ENCODE results near the gene ZNF423.
A peak's percentile ranks its signal among the peaks of the same experiment; 100 is the strongest.

ZNF423 gene

DNA sequence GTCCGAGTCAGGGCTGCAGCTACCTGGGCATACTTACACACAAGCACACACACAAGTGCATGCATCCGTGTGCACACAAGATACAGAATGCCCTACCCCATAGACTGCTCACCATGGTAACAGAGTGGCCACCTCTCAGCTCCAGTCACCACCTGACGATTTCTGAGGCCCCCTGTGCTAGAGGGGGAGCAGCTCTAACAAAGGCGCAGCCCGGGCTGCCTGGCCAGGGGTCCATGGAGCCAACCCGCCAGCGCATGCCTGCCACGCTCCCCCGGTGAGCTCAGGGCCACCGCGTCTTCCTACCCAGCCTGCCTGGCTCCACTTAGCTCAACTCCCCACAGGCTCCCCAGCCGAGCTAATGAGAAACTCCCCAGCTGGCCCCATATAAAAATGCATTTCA lies 75.5 kb downstream of the ZNF423 start:
- no peak for DNase-seq

DNA sequence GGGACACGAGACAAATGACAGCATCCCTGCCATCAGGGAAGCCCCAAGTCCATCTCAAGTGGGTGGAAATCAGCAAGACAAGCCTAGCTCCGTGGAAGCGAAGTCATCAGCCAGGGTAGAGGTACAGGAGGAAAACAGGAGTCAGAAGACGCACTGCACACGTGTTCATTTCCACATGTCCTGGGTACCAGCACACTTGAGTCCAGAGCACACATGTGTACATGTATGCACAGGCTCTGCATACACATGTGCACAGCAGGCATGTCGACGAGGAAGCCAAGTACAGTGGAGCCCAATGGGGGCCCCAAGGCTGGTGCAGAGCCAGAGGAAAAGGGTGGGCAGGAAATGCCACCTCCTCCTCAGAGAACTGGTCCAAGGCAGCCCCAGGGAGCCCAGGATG lies 75.9 kb downstream of the ZNF423 start:
- DNase-seq, result no peak

DNA sequence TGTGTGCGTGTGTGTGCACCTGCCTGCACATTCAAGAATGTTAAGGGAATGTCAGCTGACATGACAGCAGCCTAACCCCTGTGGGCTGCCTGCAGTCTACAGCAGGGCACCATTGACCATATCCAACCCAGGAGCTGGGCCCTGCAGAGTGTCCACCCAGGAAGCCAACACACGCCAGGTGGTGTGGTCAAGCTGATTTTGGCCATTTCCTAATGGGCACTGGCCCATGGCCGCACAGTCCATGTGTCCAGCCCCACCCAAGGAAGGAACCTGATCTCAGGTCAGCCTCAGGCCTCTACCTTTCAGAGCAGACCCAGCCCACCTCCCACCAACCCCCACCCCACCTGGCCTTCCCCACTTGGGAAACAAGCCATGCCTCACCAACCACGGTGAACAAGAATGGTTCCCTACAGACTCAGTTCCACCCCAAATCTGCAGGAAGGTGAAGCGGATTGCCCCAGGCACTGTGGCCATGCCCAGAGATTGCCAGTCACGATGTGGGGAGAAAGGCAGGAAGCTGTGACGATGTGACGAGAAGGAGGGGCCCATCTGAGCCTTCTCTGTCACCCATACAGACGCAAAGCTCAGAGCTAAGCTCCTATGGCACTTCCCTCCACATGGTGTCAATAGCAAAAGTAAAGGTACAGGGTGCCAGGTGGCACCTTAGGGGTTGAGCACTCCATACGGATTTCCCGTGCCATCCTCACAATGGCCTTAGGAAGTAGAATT lies 77.5 kb downstream of the ZNF423 start:
- no peak for DNase-seq

DNA sequence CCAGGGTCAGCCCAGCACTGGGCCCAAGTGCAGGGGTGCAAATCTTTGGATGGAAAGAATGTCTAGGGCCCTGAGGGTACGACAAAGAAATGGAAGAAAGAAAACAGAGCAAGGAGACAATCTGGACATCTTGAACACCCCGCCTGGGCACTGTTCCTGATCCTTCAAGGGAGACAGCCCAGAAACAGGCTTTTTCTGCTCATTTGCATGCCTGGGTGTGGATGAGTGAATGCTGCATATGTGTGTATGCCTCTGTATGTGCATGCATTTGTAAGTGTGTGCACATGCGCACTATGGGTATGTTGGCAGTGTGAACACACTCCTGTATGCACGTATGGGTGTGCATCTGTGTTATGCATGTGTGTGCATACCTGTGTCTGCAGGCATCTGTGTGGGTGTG lies 79.2 kb downstream of the ZNF423 start:
- DNase-seq, result no peak

DNA sequence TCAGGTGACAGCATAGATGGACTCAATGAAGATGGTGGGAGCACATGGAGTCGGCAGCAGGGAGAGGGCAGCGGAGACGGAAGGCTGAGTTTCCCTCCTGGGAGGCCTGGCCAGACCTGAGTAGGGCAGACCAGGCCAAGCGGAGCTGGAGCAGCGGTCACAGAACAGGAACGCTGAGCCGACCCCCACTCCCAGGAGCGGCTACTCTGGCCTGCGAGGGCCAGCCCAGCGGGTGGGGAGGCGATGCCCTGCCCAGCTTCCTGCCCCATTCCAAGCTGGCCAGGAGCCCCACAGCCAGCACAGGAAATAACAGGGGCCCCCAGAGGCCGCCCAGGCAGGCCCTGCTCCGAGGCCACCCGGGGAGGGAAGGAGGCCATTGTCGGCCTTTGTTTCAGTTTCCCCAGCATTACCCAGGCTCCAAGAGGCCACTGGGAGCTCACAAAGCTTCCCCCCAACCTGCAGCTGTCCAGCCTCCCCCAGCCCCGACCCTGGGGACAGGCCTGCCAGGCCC lies 79.8 kb downstream of the ZNF423 start:
- DNase-seq, result no peak

DNA sequence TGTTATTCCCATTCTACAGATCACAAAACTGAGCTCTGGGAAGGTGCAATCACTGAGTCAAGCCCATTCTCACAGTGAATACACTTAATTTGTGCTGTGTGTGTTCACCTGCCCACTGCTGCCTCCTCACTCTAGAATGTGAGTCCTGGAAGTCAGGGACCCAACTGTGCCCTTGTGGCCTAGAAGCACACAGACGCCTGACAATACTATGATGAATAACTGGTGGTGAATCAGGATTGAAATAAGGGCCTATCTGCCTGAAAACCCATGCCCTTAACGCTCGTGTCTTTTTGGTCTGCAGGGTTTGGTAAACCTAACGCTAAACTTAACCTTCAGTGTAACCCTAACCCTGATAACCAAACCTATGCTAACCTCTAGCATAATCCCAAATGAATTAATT lies 80.3 kb downstream of the ZNF423 start:
- no peak for DNase-seq

DNA sequence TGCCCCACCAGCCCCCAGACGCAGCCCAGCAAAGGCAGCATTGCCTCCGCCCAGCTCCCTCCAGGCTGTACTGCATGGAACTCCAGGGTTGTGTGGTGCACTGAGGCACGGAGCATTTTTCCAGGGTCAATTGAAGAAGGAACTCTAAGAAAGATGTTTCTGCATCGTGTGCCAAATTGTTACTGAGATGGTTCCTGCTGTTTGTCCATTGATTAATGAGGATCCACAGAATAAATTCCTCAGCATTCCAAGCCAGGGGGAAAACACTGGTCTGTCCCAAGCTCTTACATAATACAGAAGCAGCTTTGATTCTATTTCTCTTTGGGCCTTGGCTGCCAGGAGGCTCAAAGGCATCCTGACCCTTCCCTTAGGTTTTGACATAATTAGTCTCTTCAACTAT lies 80.9 kb downstream of the ZNF423 start:
- DNase-seq, result no peak

DNA sequence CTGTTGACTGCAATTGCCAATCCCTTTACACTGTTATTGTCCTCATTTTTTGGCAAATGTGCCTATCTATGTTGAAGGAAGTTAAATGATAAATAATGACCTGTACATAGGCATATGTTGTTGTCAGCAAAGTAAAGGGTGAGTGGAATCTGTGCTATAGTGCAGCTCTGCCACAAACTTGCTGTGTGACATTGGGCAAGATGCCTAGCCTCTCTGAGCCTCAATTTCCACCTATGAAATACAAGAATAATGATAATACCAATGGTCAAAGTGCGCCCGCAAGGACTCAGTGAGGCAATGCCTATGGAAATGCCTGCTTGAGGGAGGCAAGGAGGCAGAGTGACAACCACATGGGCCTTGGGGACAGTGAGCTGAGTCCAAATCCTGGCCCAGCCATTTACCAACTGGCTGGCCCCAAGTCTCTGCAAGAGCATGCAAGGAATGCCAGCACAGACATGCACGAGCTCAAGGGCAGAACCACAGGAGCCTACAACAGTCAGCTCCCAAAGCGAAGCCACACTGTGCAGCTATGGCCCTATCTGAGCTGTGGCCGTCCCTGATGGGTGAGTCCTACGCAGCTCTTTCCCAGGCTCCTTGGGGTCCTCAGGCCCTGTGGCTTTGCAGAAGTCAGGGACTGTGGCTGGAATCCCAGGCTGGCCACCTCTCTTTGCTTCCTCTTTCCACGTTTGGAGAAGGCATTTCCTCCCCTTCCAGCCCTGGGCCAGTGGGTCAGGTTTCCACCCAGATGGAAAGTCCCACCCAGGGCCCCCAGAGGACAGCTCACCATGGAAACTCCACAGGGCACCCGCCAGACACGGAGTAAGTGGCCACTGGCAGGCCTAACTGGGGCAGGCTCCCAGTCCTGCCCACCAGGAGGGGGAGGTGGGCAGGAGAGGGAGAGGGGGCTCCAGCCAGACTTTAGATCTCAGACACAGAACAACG lies 82.1 kb downstream of the ZNF423 start:
- DNase-seq, result no peak

DNA sequence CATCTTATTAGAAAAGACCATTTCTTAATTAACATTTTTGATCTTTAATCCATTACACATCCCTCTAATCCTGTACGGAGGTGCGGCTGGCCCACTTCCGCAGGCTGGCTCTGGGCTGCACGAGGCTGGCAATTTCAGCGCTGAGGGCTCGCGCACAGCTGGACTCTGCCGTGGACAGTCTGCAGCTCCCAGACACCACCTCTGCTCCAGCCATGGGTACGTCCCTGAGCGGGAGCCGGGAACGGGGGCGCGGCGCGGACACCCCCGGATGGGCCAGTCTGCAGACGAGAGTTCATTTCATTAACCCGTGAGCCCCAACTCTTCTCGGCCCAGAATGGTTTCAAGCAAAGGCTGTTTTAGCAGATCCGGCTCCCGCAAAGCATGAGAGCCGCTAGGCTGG lies 87.9 kb downstream of the ZNF423 start:
- DNase-seq, result no peak

DNA sequence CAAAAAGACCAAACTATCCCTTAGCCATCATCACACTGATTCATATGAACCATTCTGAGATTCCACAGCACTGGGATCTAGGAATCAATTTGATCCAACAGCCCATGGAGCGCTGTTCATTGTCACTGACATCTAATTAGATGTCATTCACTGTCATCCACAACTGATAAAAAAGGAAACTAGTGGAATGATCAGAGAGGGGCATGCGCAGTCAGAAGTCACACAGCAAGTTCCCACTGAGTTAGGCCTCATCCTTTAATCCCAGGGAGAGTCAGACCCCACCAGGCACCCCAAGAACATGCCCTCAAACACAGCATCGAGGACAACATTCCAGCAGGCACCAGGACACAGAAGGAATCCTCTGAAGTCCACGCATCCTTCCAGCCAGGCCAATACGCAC lies 88.5 kb downstream of the ZNF423 start:
- no peak for DNase-seq

DNA sequence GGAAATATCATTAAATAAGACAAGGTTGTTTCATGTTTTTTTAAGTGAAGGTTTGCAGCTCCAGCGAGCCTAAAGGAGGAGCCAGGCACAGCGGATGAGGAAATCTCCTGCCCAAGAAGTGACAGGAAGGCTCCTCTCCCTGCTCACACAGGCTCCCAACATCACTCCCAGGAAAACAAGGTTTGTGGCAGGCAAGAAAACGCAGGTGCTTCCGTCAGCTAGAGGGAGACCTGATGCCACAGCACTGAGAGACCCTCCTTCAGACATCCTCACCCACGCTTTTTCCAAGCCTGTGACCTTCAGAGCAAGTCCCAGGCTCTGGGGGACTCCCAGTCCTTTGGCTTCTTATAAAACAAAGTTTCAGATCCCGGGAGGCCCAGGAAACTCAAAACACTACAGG lies 89.7 kb downstream of the ZNF423 start:
- DNase-seq, result no peak

DNA sequence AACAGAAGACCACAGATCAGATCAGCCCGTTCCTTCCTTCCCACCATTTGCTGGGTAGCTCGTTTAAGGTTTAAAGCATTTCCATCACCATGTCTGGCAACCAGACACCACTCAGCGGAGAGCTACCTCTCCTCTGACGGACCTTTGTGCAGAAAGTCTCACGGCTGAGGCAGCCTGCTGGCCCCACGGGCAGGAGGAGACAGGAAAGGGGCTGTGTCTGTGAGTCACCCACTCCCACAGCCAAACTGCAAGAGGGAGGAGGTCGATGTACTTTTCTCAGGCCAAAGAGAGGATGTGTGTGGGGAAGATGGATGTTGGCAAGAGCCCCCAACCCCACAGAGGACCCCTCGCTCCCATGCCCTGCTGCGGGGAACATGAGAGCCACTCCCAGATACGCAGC lies 92.1 kb downstream of the ZNF423 start:
- DNase-seq, result no peak

DNA sequence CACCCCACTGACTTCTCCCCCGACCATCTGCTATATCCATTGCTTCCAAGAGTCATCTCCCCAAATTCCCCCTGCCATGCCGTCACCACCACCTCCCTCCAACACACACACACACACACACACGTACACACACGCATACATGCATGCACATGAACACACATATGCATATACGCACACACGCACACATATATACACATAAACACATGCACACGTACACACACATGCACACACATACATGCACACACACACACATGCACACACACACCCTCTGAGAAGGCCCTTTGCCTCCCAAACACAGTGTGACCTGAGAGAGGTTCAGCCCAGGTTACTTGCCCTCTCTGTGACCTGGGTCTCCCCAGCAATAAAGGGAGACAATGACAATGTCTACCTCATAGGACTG lies 95.1 kb downstream of the ZNF423 start:
- DNase-seq, result no peak

DNA sequence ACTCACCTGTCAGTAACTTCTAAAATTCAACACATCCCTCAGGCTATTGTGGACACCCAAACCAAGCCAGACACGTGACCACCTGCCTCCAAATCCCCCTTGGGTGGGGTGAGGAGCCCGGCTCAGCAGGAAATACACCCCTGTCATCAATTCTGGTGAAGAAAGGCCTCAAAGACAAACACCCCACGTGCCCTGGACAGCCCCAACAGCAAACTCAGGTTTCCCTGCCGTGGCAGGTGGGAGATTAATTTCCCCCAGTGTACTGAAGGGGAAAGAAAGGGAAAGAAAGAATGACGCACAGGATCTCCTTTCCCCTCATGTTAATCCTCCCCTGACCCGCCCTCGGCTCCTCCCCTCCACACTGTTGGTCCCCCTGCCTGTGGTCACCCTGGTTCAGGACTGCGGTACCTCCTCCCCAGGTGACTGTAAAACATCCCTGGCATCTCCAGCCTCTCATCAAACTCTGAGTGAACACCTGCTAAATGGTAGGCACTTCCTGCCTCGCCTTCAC lies 98.3 kb downstream of the ZNF423 start:
- DNase-seq, result no peak

DNA sequence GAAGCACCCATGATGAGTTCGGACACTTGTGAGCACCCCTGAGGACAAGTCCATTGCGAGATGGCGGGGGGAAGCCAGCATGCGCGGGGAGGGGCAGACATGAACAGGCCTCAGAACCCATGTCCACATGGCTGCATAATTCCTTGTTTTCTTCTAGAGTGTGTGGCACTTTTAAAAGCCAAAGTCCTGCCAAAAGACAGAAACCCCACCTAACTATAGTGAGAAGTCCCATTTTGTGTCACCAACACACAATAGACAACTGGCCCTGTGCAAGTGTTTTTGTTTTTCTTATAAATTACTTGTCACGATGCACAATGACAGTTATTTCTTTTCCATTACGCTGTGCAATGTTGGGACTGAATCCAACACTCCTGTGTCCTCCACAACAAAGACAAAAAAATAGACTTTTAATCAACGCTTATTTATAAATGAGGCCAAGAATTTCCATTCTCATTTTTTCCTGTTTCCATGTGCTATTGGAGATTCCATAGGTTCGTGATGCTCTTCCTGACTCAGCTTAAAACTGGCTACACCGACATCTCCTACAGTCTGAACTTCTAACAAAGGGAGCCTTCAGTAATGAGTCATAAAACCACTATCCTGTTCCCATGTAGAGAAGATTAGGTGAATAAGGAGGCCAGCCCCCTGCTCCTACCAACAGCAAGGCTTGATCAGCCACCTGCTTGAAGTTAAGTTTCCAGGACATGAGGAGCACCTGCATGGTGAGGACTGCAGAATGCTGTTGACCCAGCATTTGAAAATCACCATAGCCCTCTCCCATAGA lies 98.9 kb downstream of the ZNF423 start:
- DNase-seq, result no peak

DNA sequence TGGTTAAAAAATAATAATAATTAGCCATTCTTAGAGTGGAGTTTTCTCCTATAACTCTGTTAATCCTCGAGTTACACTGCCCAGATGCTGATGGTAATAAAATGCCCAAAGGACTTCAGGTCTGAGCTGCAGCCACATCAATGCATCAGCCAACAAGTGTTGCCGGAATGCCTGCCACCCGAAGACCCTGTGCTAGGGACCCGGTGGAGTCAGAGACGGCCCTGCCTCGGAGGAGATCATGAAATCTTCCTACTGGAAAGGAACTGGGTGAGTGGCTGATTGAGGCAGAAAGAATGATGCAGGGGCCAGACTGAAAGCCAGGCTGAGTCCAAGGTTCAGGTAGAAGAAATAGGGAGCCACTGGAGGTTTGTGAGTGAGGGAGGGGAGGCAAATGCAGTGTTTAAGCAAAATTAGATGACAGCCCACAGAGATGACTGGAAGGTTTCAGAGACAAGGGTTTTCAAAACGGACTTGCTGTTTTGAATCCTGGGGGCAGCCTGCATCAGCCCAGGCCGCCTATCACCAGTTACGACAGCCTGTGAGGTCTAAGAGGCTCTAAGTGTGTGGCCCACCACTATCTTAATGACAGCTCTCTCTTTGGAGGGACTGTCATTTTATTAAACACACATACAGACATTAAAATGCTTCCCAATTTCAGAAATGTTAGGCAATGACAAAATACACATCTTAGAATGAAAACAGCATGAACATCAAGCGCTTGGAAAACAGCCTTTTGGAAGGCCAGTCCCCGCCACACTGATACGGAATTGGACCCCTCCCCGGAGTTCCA lies 100.0 kb downstream of the ZNF423 start:
- no peak for DNase-seq

DNA sequence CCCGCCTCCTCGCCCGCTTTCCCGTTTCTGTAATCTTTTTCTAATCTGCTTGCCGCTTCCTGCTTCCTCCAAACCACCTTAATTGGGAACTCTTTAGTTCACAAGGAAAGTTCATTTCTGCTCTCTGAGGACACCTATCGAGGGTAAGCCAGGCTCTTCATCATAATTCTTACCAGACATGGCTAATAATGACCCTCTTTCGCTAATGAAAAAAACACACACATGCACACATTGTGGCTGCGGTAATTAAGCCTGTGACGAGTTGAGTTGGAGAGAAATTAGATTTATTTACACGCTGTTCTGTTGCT lies 100.6 kb downstream of the ZNF423 start:
- DNase-seq, result peak; percentile 4

DNA sequence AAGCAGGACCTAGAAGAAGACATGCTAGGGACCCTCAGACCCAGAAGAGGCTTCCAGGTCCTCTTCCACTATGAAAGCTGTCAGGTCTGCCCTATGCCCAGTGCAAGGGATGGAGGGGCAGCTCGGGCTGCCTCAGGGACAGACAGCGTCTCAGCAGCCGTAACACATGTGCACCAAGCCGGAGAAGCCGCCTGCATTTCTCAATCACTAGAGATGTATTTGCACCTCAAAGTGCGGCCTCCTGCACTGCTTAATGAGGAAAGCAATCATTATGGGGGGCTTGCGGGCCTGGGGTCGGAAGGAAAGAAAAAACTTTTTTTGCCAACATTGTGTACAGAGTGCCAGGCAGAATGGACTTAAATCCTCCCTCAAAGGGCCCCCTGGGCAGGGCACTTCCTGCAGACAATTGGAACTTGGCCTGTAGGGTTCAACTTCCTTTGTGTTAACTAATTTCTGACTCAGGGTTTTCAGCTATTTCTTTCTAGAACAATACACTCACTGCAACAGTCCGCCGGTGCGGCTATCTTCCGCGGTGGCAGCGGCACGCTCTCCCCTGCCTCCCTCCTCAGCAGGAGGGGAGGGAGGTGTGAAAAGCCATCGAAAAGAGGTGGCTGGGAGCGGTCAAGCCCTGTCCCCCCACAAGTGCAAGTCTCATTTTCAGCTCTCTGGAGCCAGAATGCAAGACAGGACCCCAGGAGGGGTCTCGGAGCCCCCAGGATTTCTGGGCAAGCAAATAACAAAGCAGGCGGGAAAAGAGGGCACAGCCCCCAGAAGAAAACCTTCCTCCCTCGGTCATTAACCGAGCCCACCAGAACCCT lies 101.2 kb downstream of the ZNF423 start:
- no peak for DNase-seq

DNA sequence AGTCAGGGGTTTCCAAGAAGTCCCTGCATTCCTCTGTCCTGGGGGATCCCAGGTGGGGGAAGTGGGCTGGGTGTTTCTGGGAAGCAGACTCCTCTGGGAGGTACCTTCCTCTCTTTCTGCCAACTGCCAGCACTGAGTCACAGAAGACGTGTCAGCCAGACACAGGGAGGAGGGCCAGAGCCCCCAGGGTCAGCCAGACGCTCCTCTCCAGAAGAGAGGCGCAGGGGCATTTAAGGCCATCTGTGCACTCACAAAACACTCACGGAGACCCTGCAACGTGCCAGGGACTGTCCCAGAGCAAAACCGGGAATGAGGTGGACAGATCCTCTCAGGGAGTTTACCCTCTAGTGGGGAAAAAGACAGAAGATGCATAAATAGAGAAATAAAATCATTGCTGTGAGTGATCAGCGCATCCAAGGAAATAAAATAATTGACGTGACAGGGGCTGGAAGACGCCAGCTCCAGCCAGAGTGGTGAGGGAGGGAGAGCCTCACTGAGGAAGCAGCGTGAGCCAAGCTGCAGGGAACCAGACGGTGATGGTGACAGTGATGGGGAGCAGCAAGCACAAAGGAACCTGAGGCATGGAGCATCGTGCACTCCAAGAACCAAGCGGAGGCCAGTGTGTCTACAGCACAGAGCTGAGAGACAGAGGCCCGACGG lies 105.4 kb downstream of the ZNF423 start:
- DNase-seq, result no peak

DNA sequence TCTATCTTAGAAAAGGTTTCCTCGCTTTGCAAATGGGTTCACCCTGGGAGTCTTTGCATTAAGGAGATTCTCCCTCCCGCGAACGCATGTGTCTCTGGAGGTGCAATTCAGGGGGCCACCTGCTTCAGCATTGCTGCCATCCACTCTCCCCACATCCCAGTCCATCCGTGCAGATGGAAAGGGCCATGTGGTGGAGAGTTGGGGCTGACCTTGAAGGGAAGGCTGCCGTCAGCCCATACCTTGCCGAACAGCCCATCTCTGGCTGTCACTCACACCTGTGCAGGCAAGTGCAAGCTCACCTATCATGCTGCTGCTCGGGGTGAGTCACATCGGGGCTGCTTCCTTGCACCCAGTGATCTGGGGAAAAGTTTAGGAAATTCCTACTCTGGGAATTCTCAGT lies 106.1 kb downstream of the ZNF423 start:
- DNase-seq, result no peak

DNA sequence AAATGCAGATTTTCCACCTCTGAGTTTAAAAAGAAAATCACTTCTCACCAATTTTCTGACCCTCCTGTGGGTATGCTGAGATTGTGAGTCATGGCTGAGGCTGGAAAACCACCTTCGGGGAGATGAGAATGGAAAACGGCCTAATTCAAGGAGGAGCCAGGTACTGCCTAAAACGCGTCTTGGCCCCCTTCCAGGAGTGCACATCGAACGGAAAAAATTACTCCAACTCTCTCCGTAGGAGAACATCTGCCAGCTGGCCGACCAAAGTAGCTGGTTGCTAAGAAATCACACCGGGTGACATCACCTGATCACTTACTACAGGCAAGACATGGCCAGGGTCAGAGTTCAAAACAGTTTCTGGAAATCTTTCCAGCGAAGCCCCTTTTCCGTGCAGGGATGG lies 107.6 kb downstream of the ZNF423 start:
- peak; percentile 56 for DNase-seq

Data from NCI-H1436 (cell line).